ENCODE results near the gene RABEP1. TPM values are rescaled to one million over a fixed set of nuclear protein-coding genes. Genes with fewer than 3 reads are reported as not detected.

RABEP1 gene
- total RNA-seq, 2 donors from 2014 or later, result 32.2 to 32.8 TPM

DNA sequence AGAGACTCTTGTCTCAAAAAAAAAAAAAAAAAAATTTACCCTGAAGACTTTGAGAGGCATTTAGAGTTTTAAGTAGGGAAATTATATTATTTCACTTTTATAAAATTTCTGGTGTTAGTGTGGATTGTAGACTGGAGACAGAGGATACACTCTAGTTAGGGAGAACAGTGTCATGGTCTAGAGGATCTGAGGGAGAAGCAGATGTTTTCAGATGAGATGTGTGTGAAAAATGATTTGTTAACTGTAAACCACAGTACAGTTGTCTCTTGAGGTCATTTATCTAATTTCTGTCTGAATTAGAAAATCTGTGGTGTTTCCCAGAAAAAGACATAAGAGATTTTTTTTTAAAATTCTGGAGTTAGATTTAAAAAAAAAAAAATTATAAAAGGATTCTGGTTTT is 82.6 kb downstream of the RABEP1 start:
- Mint-ChIP-seq H3K36me3 (ENCODE audit: low read depth) (peaks cover 59% of the 10 kb centered on the region), H3K27me3 (ENCODE audit: insufficient read depth) (peaks cover 49% of the 10 kb centered on the region), H3K4me3 (no peak overlapping the region), H3K4me1 (peaks cover 26% of the 10 kb centered on the region), H3K9me3 (no peaks in the 10 kb centered on the region), H3K27ac (no peak overlapping the region)
- Histone ChIP-seq H3K27ac (ENCODE audit: low read depth, low read length) (no peak overlapping the region), H3K4me1 (ENCODE audit: control insufficient read depth, insufficient read depth, low read length) (peaks cover 12% of the 10 kb centered on the region), H3K4me3 (ENCODE audit: low read length) (no peak overlapping the region), H3K9ac (ENCODE audit: extremely low read depth, low read length, poor library complexity, severe bottlenecking) (no peak overlapping the region), H3K36me3 (ENCODE audit: control insufficient read depth, insufficient read depth, low read length) (peaks cover 42% of the 10 kb centered on the region), H3K27me3 (ENCODE audit: control insufficient read depth, insufficient read depth, low read length, poor library complexity, severe bottlenecking) (peaks cover 4% of the 10 kb centered on the region), H3K9me3 (ENCODE audit: control insufficient read depth, low read length) (no peaks in the 10 kb centered on the region)
- TF ChIP-seq, protein P1, sequence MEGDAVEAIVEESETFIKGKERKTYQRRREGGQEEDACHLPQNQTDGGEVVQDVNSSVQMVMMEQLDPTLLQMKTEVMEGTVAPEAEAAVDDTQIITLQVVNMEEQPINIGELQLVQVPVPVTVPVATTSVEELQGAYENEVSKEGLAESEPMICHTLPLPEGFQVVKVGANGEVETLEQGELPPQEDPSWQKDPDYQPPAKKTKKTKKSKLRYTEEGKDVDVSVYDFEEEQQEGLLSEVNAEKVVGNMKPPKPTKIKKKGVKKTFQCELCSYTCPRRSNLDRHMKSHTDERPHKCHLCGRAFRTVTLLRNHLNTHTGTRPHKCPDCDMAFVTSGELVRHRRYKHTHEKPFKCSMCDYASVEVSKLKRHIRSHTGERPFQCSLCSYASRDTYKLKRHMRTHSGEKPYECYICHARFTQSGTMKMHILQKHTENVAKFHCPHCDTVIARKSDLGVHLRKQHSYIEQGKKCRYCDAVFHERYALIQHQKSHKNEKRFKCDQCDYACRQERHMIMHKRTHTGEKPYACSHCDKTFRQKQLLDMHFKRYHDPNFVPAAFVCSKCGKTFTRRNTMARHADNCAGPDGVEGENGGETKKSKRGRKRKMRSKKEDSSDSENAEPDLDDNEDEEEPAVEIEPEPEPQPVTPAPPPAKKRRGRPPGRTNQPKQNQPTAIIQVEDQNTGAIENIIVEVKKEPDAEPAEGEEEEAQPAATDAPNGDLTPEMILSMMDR (conservative IDR thresholded peaks at IDR 0.05), result no peak
- no peak for DNase-seq

DNA sequence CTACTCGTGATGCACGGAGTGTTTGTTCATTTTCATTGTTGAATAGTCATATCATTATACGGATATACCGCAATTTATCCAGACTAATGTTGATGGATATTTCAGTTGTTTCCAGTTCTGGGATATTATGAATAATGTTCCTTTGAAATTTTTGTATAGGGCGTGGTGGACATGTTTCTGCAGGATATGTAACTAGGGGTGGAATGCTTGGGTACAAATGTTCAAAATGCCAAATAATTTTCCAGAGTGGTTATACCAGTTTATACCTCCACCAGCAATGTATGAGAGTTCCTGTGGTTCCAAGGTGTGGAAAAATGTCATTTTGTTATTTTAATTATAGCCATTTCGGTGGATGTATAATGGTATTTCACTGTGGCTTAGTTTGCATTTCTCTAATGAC is 83.7 kb downstream of the RABEP1 start:
- H3K4me3 ChIP-seq (ENCODE audit: low read length), result no peak overlapping the region
- DNase-seq, result no peak
- Mint-ChIP-seq H3K4me3 (no peak overlapping the region), H3K36me3 (ENCODE audit: low read depth) (peaks cover 60% of the 10 kb centered on the region), H3K4me1 (peaks cover 22% of the 10 kb centered on the region), H3K27me3 (ENCODE audit: insufficient read depth) (peaks cover 37% of the 10 kb centered on the region), H3K9me3 (no peaks in the 10 kb centered on the region), H3K27ac (no peak overlapping the region)
- H3K9me3 ChIP-seq (ENCODE audit: control insufficient read depth, low read length), result no peaks in the 10 kb centered on the region
- no peak overlapping the region for H3K9ac ChIP-seq (ENCODE audit: extremely low read depth, low read length, poor library complexity, severe bottlenecking)
- H3K4me1 ChIP-seq (ENCODE audit: control insufficient read depth, insufficient read depth, low read length), result peaks cover 12% of the 10 kb centered on the region
- no peaks in the 10 kb centered on the region for H3K27me3 ChIP-seq (ENCODE audit: control insufficient read depth, insufficient read depth, low read length, poor library complexity, severe bottlenecking)
- H3K36me3 ChIP-seq (ENCODE audit: control insufficient read depth, insufficient read depth, low read length), result peaks cover 47% of the 10 kb centered on the region
- TF ChIP-seq, protein P1 (conservative IDR thresholded peaks at IDR 0.05), result no peak
- 75 to 82% methylated on average over 4 to 6 of the region's 6 CpGs for WGBS, 2 experiments (ENCODE audit: insufficient coverage in 1 of 2, insufficient read length in 1 of 2)
- no peak overlapping the region for H3K27ac ChIP-seq (ENCODE audit: low read depth, low read length)

DNA sequence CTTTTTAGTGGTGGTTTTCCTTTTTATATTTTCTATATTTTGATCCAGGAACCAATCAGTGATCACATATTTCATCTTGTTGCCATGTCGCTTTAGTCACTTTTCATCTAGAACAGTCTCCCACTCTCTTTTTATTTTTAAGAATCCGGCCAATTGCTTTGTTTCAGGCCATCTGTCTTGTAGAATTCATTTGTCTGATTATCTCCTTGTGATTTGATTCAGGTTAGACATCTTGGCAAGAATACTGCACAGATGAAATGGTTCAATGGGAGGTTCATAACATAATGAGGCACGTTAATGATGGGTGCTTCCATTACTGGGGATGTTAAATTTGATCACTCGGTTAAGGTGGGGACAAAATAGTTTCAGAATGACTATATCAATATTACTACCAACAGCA is 88.3 kb downstream of the RABEP1 start:
- TF ChIP-seq, protein P1 (conservative IDR thresholded peaks at IDR 0.05), result no peak
- H3K27ac Mint-ChIP-seq, result no peak overlapping the region
- Histone ChIP-seq H3K36me3 (ENCODE audit: control insufficient read depth, insufficient read depth, low read length) (peaks cover 58% of the 10 kb centered on the region), H3K4me3 (ENCODE audit: low read length) (no peak overlapping the region), H3K9me3 (ENCODE audit: control insufficient read depth, low read length) (no peaks in the 10 kb centered on the region), H3K27ac (ENCODE audit: low read depth, low read length) (no peak overlapping the region), H3K27me3 (ENCODE audit: control insufficient read depth, insufficient read depth, low read length, poor library complexity, severe bottlenecking) (no peaks in the 10 kb centered on the region), H3K9ac (ENCODE audit: extremely low read depth, low read length, poor library complexity, severe bottlenecking) (no peak overlapping the region), H3K4me1 (ENCODE audit: control insufficient read depth, insufficient read depth, low read length) (no peaks in the 10 kb centered on the region)
- no peak for DNase-seq
- 97 to 100% methylated on average over 1 to 3 of the region's 4 CpGs for WGBS, 2 experiments (ENCODE audit: insufficient coverage in 1 of 2, insufficient read length in 1 of 2)
- peaks cover 69% of the 10 kb centered on the region for H3K36me3 Mint-ChIP-seq (ENCODE audit: low read depth)
- H3K4me1 Mint-ChIP-seq, result no peaks in the 10 kb centered on the region
- H3K27me3 Mint-ChIP-seq (ENCODE audit: insufficient read depth), result peaks cover 3% of the 10 kb centered on the region
- H3K9me3 Mint-ChIP-seq, result no peaks in the 10 kb centered on the region
- H3K4me3 Mint-ChIP-seq, result no peak overlapping the region
